Stimulated activated CD4-positive, alpha-beta T cell treated with anti-CD3 and anti-CD28 coated beads, TNF-alpha, amount 100 ng/mL, for 1 hour (primary cell): Measurements from ENCODE around the gene ERMARD.

Experiments
- DNase-seq, 3 donors: peaks; one replicate each; pipeline ENCODE4 v3.0.0-alpha.2; 2020; ENCODE audit warnings: low read depth in 3 of 3, low spot score in 1 of 3

Gene ERMARD

DNA sequence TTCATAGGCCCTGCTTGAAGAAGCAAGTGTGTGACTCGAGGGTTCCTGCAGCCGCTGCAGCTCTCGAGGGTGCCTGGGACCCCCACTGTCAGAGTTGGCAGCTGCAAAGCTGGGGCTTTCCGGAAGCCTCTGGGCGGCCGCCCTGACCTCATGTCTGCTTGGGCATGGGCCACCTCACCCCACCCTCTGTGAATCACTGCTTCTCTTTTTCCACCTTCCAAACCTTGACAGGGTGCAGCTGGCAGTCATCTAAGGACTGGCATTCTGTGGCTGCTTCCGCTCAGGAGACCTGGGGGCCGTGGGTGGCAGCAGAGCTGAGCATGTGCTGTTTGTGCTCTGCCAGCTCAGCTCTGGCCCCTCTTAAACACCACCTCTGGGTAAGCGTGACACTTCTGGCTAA is 32.0 kb downstream of the ERMARD start:
- DNase-seq = no peak

DNA sequence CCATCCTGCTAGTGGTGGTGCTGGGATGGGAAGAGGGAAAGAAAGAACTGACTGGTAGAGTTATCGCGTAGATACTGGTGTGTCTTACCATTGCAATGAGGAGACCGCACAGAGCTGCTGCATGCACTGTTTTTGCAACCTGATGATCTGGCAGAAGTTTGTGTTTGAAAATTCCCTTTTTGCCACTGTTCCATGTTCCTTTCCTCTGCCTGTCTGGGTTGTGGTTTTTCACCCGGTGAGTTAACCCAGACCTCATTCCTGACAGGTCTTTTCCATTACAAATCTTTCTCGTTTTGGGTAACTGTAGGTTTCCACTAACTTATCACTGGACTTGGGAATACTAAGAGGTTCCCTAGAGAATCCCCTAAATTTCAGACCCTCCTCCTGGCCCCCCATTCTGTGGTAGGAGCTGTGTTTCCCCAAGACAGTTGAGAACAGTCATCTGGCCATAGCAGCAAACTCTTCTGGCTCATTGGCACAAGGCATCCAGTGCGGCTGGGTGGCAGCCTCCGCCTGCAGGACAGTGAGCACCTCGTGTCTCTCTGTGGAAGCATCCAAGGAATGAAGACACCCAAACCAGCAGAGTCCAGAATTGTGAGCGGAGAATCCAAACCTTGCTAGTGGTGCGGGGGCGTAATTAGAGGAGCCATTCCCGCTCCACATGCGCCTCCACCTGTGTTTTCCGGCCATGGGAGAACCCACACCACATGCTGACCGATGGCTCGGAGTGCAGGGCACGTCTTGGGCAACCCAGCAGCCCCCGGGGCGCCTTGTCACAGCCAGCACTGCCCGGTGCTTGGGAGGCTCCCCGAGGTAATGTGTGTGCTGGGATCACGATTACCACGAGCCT is 32.8 kb downstream of the ERMARD start:
- DNase-seq = no peak

DNA sequence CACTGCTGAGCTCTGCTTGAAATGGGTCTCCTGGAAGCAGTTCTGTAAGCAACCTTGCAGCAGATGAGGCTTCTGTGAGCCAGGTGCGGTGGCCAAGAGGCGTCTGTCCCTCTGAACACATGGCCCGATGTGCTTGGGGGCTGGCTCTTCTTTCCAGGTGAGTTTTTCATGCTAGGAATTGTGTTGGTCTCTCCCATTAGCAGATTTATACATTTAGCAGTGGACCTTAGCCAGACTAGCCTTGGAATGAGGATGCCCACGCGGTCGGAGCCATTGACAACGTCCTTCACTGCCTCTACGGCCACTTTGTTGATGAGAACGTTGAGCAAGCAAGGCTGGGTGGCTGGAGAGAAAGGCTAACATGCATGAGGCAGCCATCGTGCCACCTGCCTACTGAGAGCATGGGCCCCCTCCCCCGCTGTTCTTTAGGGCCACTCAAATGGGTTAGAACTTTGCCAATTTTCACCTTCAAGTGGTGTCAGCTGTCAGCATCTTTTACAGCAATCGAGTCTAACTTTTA is 33.5 kb downstream of the ERMARD start:
- DNase-seq = no peak

DNA sequence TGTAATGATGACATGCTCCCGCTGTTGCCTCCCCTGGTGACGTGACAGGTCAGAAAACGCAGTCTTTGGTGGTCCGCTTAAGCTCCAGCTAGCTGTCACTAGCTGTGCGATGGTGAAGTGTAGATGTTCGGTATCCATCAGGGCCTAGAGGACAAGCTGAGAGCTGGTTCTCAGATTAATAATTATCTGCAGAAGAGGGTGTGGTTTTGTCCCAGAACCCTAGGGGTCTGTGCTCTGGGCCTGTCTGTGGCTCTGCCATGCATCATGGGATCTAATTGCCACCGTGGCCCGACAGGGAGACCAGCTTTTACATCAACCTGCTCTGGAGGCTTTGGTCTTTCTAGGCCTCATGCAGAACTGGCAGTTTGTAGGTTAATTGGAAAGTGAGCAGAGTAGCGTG is 34.1 kb downstream of the ERMARD start:
- DNase-seq = no peak

DNA sequence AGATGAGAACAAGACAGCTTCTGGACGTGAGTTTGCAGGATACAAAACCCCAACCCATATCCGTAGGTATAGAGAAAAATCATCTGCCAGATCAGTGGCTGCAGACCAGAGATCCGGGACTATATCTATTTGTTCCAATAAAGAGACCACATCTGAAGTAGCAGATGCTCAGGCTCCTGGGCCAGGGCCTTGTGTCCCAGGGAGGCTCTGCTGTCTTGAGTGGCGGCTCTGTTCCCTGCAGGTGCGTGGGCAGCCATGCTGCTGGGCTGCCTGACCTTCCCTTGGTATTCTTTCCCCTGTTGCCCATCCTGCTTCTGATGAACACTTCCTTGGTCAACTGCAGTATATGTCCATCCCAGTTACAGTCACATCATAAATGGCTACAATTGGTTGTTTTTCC is 34.9 kb downstream of the ERMARD start:
- DNase-seq = no peak

DNA sequence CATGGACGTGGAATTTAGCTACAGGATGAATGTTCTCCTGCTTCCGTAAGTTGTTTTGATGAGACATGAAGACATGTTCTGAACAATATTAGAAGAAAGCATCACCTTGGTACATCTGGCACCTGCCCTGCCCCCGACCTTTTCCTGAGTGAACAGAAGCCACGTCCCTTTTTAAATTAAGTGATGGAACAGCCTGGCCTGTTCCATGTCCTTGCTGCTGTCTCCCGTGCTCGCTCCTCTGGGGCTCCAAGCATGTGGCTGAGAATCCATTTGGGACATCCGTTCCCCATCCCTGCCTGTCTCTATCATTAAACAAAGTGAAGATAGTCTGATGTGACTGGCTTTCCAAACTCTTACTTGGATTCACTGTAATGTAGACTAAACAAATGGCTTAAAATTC is 36.4 kb downstream of the ERMARD start:
- no peak for DNase-seq

DNA sequence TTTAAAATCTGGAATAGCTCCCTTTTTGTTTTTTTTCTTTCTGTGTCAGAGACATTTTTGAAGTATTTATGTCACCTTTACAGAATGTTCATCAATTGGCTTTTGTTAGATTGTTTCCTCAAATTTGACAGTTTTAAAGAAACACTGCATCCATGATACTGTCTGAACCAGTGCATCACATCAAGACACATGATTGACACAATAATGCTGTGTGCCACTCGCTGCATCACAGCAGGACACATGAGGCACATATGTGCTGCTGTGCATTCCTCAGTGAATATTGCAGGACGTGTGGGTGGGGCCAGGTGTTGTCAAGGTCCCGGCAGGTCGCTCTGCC is 37.4 kb downstream of the ERMARD start:
- no peak for DNase-seq

DNA sequence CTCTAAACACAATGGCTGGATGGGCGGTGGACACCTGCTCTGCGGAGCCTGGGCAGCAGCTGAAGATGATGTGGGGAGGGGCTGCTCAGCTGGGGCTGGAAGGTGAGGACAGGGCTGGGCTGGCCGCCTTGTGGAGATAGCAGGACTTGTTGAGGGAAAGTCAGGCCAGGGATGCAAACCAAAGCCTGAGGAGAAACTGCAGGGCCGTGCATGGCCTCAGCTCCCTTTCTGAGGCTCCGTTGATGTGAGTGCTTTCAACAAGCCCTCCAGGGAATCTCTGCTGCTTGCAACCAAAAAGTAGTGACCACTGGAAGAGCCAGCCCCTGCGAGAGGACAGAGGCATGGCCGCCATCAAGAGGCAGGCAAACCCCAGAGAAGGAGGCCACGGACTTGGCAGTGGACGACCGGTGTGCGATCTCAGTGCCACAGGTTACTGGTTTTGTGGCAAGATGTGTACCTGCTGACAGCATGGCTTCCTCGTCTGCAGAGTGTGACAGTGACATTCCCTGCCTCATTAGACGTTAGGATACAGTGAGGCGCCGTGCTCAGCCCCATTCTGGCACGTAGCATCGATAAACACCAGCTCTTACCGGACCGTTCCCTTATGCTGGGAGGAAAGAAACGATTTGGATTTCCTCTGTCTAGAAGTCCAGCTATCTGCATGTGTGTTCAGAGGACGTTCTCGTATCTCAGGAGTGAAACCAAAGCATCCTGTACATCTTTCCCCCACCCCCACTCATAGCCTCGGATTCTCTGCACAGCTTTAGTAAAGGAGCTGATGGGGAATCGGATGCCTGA is 37.9 kb downstream of the ERMARD start:
- no peak for DNase-seq

DNA sequence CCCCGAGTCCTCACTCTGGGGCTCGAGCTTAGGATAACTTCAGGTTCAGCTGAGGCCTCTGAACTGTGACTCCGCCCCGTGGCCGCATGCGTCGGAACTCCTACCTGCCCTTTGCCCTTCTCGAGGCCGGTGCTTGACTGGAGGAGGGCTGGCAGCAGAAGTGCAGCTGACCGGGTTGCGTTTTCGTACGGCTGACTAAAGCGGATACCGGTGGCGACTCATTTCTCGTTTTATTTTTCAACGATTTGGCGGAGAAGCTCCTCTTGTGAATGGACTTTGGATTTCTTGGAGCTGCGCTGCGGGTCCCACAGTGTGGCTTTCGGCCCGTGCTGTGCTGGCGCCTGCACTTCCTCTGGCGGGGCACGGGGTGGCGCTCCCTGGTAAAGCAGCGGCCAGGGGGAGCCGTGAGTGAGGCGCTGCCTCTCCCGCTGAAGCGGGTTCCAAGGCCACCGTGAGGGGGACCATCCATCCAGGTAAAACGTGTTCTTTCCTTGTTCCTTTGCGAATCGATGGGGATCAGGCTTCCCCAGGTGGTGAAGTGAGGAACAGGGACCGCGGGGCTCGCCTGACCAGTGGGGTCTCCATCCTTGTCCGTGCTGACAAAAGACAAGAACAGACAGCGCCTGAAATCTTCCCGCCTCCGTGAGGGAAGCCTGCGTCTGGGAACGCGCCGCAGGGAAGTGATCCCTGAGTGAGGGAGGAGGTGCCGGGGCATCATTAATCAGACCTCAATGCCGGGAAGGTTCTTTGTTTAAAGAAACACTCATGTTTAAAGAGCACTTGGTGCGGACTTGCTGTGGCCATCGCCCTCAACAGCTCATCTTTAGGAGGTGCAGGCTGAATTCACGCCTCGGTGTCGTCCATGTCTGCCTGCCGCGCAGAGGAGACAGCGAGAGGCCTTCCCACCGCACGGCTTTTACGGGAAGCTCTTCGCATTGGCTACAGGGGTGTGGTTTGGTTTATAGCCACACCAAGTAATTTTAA is 38.8 kb downstream of the ERMARD start:
- peak; percentile 35 to 64 (median 39) for DNase-seq

DNA sequence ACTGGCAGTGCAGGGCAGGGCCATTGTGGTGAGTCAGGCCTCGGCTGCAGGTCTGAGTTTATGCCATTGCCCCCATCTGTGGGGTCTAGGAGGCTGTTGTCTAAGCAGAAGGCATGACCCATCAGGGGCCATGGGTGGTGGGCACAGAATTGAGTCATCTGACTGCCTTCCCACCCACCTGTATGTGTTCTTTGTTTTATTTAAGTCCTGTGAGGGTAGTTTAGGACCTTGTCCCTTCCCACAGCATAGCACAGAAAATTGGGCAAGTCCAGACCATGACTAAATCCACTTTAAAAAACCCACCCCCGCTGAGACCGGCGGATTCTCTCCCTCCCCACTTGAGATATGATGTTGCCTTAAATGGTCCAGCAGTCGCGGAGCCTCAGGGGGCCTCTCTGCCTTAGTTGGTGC is 40.3 kb downstream of the ERMARD start:
- no peak for DNase-seq

DNA sequence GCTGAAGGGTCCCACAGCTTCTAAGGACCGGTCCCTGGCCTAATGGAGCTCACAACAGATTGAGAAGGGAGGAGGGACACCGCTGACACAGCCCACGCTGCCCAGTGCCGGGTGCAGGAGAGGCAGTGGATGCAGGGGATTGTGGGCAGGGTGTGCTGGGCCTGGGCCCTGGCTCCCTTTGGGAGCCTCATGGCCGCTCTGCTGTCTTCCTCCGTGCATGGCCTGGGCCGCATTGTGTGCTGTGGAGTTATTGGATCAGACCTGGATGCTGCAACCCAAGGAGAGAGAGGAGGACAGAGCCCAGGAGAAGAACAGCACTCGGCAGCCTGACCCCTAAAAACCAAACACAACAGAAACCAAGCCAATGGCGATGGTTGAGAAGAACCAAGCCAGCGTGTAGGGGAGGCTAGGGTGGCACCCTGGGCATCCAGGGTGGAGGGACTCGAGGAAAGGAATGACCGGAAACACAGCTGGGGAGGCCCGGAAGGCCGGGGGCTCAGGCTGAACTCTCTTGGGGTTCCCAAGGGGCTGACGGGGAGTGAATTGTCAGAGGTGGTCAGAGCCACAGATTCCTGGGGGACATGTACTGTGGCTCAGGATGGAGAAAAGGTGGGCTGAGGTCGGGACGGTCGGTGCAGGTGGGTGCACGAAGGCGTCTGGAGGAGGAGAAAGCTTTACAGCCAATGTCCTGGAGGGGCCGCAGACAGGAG is 41.0 kb downstream of the ERMARD start:
- no peak for DNase-seq

DNA sequence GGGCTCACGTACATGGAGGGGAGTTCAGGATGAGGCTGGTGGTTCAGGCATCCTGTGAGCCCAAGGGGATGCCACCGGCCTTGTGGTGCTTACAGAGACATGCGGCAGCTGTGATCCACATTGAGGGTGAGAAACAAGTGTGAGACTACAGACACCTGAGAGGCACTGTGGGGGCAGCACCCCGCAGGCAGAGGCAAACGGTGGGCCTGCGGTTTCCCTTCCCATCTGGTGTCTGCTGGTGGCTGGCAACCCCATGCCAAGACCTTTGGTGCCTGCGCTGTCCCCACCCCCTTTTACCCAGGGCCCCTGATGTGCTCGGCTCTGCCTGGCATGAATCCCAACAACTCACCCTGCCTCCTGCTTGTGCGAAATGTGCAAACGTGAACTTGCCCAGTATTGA is 42.0 kb downstream of the ERMARD start:
- no peak for DNase-seq

DNA sequence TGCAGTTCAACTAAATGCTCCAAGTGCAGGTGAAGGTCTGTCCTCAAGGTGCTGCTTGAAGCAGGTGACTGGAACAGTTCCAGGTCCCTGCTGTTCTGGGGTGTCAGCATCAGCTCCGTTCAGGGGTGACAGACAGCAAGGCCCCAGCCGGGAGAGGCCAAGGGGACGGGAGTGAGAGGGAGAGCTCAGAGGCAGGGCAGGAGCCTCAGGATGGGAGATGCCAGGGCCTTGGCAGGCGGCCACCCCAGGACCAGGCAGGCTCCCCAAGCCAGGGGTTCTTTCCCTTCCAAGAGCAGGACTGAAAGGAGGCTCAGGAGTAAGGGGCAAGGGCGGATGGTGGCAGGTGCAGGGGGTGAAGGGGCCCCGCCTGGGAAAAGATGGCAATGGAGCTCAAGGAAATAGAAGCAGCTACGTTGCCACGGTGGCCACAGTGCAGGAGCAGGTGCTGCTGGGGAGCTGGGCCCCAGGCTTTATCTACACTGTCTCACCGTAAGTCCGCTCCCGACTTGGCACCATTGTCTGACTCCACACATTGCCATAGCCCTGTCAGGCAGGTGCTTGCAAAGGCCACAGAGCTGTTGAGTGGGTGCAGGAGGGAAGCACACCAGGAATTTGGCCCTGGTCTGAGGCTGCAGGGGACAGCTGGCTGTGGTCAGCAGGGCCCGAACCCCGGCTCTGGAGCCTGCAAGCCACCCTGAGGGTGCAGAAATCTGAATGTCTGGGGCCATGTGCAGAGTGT is 43.1 kb downstream of the ERMARD start:
- DNase-seq = no peak

DNA sequence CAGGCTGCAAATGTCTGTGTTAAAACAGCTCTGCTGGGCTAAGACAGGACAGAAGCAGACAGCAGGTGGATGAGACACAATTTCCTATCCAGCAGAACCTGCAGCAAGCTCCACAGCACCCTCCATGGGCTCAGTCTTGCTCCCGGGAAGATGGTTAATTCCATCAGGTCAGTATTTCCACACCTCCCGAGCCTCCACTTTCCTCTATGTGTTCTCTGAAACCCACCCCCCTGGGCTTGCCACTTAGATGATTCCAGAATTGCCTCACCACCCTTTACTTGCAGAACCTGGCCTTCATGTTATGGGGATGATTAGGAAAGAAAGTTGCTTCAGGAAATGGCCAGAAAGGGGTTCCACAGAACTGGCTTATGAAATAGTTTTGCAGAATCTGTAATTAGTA is 43.8 kb downstream of the ERMARD start:
- no peak for DNase-seq

DNA sequence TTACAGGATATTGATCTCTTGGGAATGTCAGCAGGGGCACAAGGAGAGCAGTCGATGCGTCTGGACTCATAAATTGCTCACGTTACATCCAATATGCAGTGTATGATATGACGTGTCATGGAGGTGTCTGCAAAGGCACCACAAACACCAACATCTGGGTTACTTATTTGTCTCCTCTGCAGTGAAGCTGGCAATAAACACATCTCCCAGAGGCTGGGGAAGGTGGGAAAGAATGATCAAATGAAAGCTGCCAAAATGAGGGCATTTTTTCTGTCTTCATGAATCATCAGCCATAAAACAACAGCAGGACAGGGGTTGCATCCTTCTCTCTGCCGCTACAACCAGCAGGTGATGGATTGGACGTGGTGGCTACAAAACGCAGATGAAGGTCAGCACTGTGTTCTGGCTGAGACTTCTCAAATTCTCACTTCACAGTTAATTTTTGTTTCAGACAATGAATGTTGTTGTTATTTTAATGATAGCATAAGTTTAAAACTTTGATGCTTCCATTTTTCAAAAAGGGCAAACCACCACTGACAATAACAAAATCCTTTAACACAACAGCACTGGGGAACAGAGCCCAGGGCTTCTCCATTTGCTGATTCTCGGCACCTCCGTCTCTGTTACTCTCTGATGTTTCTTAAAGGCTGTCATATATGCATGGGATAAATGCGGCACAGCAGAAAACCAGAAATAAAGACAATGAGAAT is 47.5 kb downstream of the ERMARD start:
- DNase-seq = no peak

DNA sequence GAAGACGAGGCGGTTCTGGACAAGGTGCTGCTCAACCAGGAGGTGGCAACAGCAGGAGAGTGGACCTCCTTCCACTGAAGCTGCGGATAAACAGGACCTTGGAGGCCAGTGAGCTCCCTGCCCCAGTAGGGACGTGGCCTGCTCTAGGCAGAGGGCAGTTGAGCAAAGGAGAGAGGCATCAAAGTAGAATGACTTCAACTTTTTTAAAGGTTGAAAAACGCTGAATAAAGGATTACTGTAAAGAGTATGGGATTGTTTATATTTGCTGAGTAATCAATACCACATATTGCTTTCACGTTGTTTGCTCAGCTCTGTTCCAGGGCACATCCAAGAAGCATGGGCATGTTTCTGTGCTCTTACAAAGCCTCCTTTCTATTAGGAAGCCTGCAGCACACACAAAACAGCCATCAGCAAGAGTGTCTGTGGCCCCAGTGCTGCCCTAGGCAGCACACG is 48.1 kb downstream of the ERMARD start:
- DNase-seq = no peak

DNA sequence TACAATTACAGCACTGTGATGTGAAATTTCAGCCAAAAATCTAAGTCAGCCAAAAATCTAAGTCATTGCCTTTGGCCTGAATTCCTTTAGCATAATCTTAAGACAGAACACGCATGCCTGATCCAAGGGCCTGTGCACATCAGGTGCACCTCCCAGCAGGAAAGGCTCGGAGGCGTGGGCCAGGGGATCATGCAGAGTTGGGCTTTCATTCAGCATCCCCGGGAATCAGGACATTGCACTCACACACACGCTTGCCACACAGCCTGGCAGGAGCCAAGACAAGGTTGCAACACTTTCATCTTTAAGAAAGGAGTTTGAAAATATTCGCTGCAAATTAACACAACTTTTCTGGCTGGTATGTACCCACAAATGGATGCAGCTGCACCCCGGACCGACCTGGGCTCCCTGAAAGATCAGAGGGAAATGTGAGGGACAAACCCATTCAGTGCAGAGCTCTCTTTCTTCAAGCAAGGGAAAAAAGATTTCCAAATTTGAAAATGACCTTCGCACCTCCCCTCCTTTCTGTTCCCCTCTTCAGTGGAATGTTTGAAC is 48.8 kb downstream of the ERMARD start:
- no peak for DNase-seq

DNA sequence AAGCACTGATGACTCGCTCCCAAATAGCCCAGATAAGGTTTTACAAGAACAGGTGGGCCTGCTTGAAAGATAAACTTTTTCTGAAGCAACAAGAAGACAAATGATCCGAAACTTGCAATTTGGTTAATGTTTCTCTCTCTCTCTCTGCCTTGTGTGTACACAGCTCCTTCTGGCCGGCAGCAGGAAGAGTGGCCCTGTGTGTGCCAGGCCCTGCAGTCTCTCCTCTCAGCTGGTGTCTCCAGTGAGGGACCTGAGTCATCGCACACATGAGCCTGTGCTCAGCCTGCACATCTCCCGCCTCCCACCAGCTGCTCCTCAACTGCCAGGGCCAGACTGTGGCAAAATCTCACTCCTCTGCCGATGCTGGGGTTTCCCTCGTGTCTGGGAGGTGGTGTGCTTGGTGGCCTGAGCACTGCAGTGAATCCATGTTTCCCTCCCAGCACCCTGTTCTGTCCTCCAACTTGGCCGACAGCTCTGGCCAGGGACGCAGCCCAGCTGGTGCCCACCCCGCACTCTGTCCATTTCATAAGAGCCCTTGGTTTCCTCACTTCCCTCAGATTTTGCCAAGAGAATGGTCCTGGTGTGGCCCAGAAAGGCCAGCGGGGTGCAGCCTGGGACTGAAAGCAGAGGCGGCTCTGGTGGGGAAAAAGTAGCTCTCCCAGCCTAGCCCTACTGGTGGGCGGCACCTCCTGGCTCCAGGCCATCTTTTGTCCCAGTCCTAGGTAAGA is 49.4 kb downstream of the ERMARD start:
- no peak for DNase-seq
